ENCODE data around the gene DNAI7. TPM values are rescaled to one million over a fixed set of nuclear protein-coding genes. Genes with fewer than 3 reads are reported as not detected.

Gene DNAI7
- polyA plus RNA-seq, 1 donor from 2014 or later = 1.3 TPM

- no peaks in the 10 kb centered on the region for H4K20me1 ChIP-seq (ENCODE audit: insufficient read depth)
- H2AFZ ChIP-seq (ENCODE audit: low read depth, low read length) = no peak overlapping the region
- no peaks in the 10 kb centered on the region for H3K36me3 ChIP-seq (ENCODE audit: insufficient read depth, low read length)
- H3F3A ChIP-seq (ENCODE audit: insufficient read depth, low read length, poor library complexity, severe bottlenecking) = no peaks in the 10 kb centered on the region
- H3K9ac ChIP-seq (ENCODE audit: low read length) = no peak overlapping the region
- H3K9me3 ChIP-seq (ENCODE audit: low read length) = no peaks in the 10 kb centered on the region
- H3K4me2 ChIP-seq (ENCODE audit: low read length) = no peak overlapping the region
- no peak overlapping the region for H3K4me3 ChIP-seq (ENCODE audit: low read length)
- no peaks in the 10 kb centered on the region for H3K9me2 ChIP-seq (ENCODE audit: insufficient read depth, low read length)
- TF ChIP-seq POLR2AphosphoS5 (IDR thresholded peaks at IDR 0.05) (no peak), EP300 (conservative IDR thresholded peaks at IDR 0.05; ENCODE audit: poor library complexity, severe bottlenecking) (no peak), RAD21 (conservative IDR thresholded peaks at IDR 0.05) (no peak), CTCF (IDR thresholded peaks at IDR 0.05; ENCODE audit: poor library complexity, severe bottlenecking) (no peak), TAF1 (IDR thresholded peaks at IDR 0.05; ENCODE audit: low read depth) (no peak), MXI1 (conservative IDR thresholded peaks at IDR 0.05; ENCODE audit: poor library complexity, severe bottlenecking) (no peak), REST (IDR thresholded peaks at IDR 0.05; ENCODE audit: borderline replicate concordance) (no peak), EZH2 (IDR thresholded peaks at IDR 0.05; ENCODE audit: borderline replicate concordance, insufficient read depth, low read length, poor library complexity, severe bottlenecking) (no peak), SMC3 (conservative IDR thresholded peaks at IDR 0.05; ENCODE audit: poor library complexity) (no peak)
- no peaks in the 10 kb centered on the region for H3K79me2 ChIP-seq (replicated peaks; ENCODE audit: insufficient read depth, low read length)
- no peak overlapping the region for H3K27ac ChIP-seq (ENCODE audit: low read length)
- no peaks in the 10 kb centered on the region for H3K27me3 ChIP-seq (ENCODE audit: insufficient read depth, low read depth, low read length)
Measured at GRCh38 chr12:25126101-25126500, 68.9 kb downstream of the DNAI7 start.

GRCh38 chr12:25124493-25124892, 70.5 kb downstream of the DNAI7 start:
- TF ChIP-seq TAF1 (IDR thresholded peaks at IDR 0.05; ENCODE audit: low read depth) (no peak), EP300 (conservative IDR thresholded peaks at IDR 0.05; ENCODE audit: poor library complexity, severe bottlenecking) (no peak), REST (IDR thresholded peaks at IDR 0.05; ENCODE audit: borderline replicate concordance) (no peak), MXI1 (conservative IDR thresholded peaks at IDR 0.05; ENCODE audit: poor library complexity, severe bottlenecking) (no peak), RAD21 (conservative IDR thresholded peaks at IDR 0.05) (no peak), CTCF (IDR thresholded peaks at IDR 0.05; ENCODE audit: poor library complexity, severe bottlenecking) (no peak), SMC3 (conservative IDR thresholded peaks at IDR 0.05; ENCODE audit: poor library complexity) (no peak), POLR2AphosphoS5 (IDR thresholded peaks at IDR 0.05) (no peak), EZH2 (IDR thresholded peaks at IDR 0.05; ENCODE audit: borderline replicate concordance, insufficient read depth, low read length, poor library complexity, severe bottlenecking) (no peak)
- H3K4me2 ChIP-seq (ENCODE audit: low read length) = no peak overlapping the region
- H3K4me3 ChIP-seq (ENCODE audit: low read length) = no peak overlapping the region
- H3F3A ChIP-seq (ENCODE audit: insufficient read depth, low read length, poor library complexity, severe bottlenecking) = no peaks in the 10 kb centered on the region
- H3K27me3 ChIP-seq (ENCODE audit: insufficient read depth, low read depth, low read length) = no peaks in the 10 kb centered on the region
- H3K36me3 ChIP-seq (ENCODE audit: insufficient read depth, low read length) = no peaks in the 10 kb centered on the region
- H3K27ac ChIP-seq (ENCODE audit: low read length) = no peak overlapping the region
- no peaks in the 10 kb centered on the region for H4K20me1 ChIP-seq (ENCODE audit: insufficient read depth)
- no peaks in the 10 kb centered on the region for H3K79me2 ChIP-seq (replicated peaks; ENCODE audit: insufficient read depth, low read length)
- no peak overlapping the region for H2AFZ ChIP-seq (ENCODE audit: low read depth, low read length)
- no peak overlapping the region for H3K9ac ChIP-seq (ENCODE audit: low read length)
- no peaks in the 10 kb centered on the region for H3K9me3 ChIP-seq (ENCODE audit: low read length)
- no peaks in the 10 kb centered on the region for H3K9me2 ChIP-seq (ENCODE audit: insufficient read depth, low read length)

All from neural cell (in vitro differentiated cells).